ENCODE measurements around the gene ATP2C1. TPM values are rescaled to one million over a fixed set of nuclear protein-coding genes. Genes with fewer than 3 reads are reported as not detected.

The ATP2C1 gene
- total and polyA plus RNA-seq, 9 of the 15 experiments (the other 6 are each of a cell fraction or from before 2014, with no cell fraction given), result 10.0 to 53.5 (median 27.9) TPM

GRCh38 chr3:130850044-130850797 lies 43.7 kb upstream of the ATP2C1 start (continued):
- TF ChIP-seq MYC (IDR thresholded peaks at IDR 0.05; ENCODE audit: low read depth, low read length) (peak; percentile 49; the same call in 1 of the 2 replicates), MYC (CRISPR knock-in tag; IDR thresholded peaks at IDR 0.05; ENCODE audit: borderline replicate concordance, low read depth) (no peak), POLR3G (IDR thresholded peaks at IDR 0.05; ENCODE audit: extremely low read depth, insufficient read length, insufficient replicate concordance) (no peak), ZNF347 (CRISPR knock-in tag; IDR thresholded peaks at IDR 0.05; ENCODE audit: low read depth) (no peak), HDAC8 (tag; IDR thresholded peaks at IDR 0.05) (no peak), NFXL1 (CRISPR knock-in tag; IDR thresholded peaks at IDR 0.05) (no peak), TCF15 (CRISPR knock-in tag; IDR thresholded peaks at IDR 0.05) (no peak), MCM7 (IDR thresholded peaks at IDR 0.05) (no peak), ZNF133 (CRISPR knock-in tag; IDR thresholded peaks at IDR 0.05) (no peak), ZBTB1 (CRISPR knock-in tag; IDR thresholded peaks at IDR 0.05; ENCODE audit: borderline replicate concordance, low read depth) (no peak), ZNF512 (tag; IDR thresholded peaks at IDR 0.05) (no peak), PTRF (tag; IDR thresholded peaks at IDR 0.05) (no peak), ZHX1 (conservative IDR thresholded peaks at IDR 0.05; ENCODE audit: low read length) (no peak), HNRNPK (IDR thresholded peaks at IDR 0.05; ENCODE audit: low read depth, low read length, poor library complexity, severe bottlenecking) (no peak), MTA1 (IDR thresholded peaks at IDR 0.05; ENCODE audit: borderline replicate concordance) (no peak), NR2F6 (CRISPR knock-in tag; IDR thresholded peaks at IDR 0.05) (no peak), RBM15 (IDR thresholded peaks at IDR 0.05; ENCODE audit: insufficient read depth, low read length) (no peak), SIN3B (IDR thresholded peaks at IDR 0.05; ENCODE audit: low read depth) (no peak), ZNF785 (CRISPR knock-in tag; IDR thresholded peaks at IDR 0.05) (no peak), SP1 (CRISPR knock-in tag; IDR thresholded peaks at IDR 0.05) (no peak), PRDM10 (IDR thresholded peaks at IDR 0.05; ENCODE audit: partially characterized antibody) (no peak)
